IPS DF 6.9 (cell line): Measurements from ENCODE around the gene ZNF319.

Source experiments
- DNase-seq: peaks from one replicate; pipeline ENCODE4 v3.0.0-alpha.2; 2013; ENCODE audit warnings: low read depth, low spot score
- H3K27ac ChIP-seq: one replicate; pipeline ENCODE4 v1.5.1; 2013; ENCODE audit warnings: low read length, control low read depth
- H3K27me3 ChIP-seq: 2 replicates; pipeline ENCODE4 v1.6.1; 2013; ENCODE audit warnings: mild to moderate bottlenecking, low read length; ENCODE audit not compliant: control insufficient read depth, insufficient read depth
- H3K36me3 ChIP-seq: 2 replicates; pipeline ENCODE4 v1.6.1; 2013; ENCODE audit warnings: low read length; ENCODE audit not compliant: control insufficient read depth, insufficient read depth
- H3K4me1 ChIP-seq: 2 replicates; pipeline ENCODE4 v1.6.1; 2013; ENCODE audit warnings: low read length; ENCODE audit not compliant: control insufficient read depth, insufficient read depth
- H3K4me3 ChIP-seq: 2 replicates; pipeline ENCODE4 v1.5.1; 2013; ENCODE audit warnings: mild to moderate bottlenecking, low read length
- H3K9me3 ChIP-seq: 2 replicates; pipeline ENCODE4 v1.6.1; 2013; ENCODE audit warnings: low read length, inconsistent platforms; ENCODE audit not compliant: control insufficient read depth, insufficient read depth
- WGBS: extraction: QIAGEN DNeasy Blood & Tissue Kit; methylation state at CpG from one replicate; pipeline ENCODE4 v1.1.7; 2013; ENCODE audit warnings: mixed read lengths, missing lambda C conversion rate; ENCODE audit not compliant: insufficient read length, insufficient coverage; 5-methylcytosine and 5-hydroxymethylcytosine counted together

The ZNF319 gene

GRCh38 chr16:58036943-58037342 is 36.5 kb upstream of the ZNF319 start:
- no CpG with 5 or more reads among the region's 6 CpGs for WGBS
- peaks cover 4% of the 10 kb centered on the region; the same call in 1 of the 2 replicates for H3K4me1 ChIP-seq

GRCh38 chr16:58035356-58036170 is 35.1 kb upstream of the ZNF319 start:
- Histone ChIP-seq H3K36me3 (peaks cover 5% of the 10 kb centered on the region), H3K4me1 (peaks cover 4% of the 10 kb centered on the region; the same call in 1 of the 2 replicates), H3K9me3 (no peaks in the 10 kb centered on the region), H3K4me3 (no peak overlapping the region), H3K27ac (no peak overlapping the region), H3K27me3 (no peaks in the 10 kb centered on the region)
- no CpG with 5 or more reads among the region's 14 CpGs for WGBS
- no peak for DNase-seq

More at GRCh38 chr16:58036943-58037342, 36.5 kb upstream of the ZNF319 start:
- Histone ChIP-seq H3K36me3 (peaks cover 10% of the 10 kb centered on the region), H3K27me3 (no peaks in the 10 kb centered on the region), H3K4me3 (no peak overlapping the region), H3K9me3 (no peaks in the 10 kb centered on the region), H3K27ac (no peak overlapping the region)
- DNase-seq, result no peak

GRCh38 chr16:58034774-58035173 is 34.3 kb upstream of the ZNF319 start:
- H3K9me3 ChIP-seq, result no peaks in the 10 kb centered on the region
- H3K4me3 ChIP-seq, result no peak overlapping the region
- no peak for DNase-seq
- peaks cover 4% of the 10 kb centered on the region; the same call in 1 of the 2 replicates for H3K4me1 ChIP-seq
- H3K36me3 ChIP-seq, result 0 out of 2 replicates have a peak, but pooled peaks cover 3% of the 10 kb centered on the region
- WGBS, result no CpG with 5 or more reads among the region's 11 CpGs
- H3K27ac ChIP-seq, result no peak overlapping the region
- H3K27me3 ChIP-seq, result no peaks in the 10 kb centered on the region

GRCh38 chr16:58034128-58034685 is 33.7 kb upstream of the ZNF319 start:
- Histone ChIP-seq H3K27ac (no peak overlapping the region), H3K27me3 (no peaks in the 10 kb centered on the region), H3K4me3 (no peak overlapping the region), H3K9me3 (no peaks in the 10 kb centered on the region), H3K4me1 (peaks cover 5% of the 10 kb centered on the region), H3K36me3 (0 out of 2 replicates have a peak, but pooled peaks cover 2% of the 10 kb centered on the region)
- no CpG with 5 or more reads among the region's 14 CpGs for WGBS
- no peak for DNase-seq

- H3K27ac ChIP-seq, result no peak overlapping the region
- H3K4me1 ChIP-seq, result peaks cover 16% of the 10 kb centered on the region
- no peaks in the 10 kb centered on the region for H3K27me3 ChIP-seq
- WGBS, result no CpG with 5 or more reads among the region's 15 CpGs
- no peaks in the 10 kb centered on the region for H3K9me3 ChIP-seq
- no peak for DNase-seq
- no peaks in the 10 kb centered on the region for H3K36me3 ChIP-seq
- no peak overlapping the region for H3K4me3 ChIP-seq
These were observed 32.3 kb upstream of the ZNF319 start for GRCh38 chr16:58032710-58033293.

GRCh38 chr16:58031016-58031800 is 30.7 kb upstream of the ZNF319 start:
- WGBS, result no CpG with 5 or more reads among the region's 14 CpGs
- no peak for DNase-seq
- H3K4me3 ChIP-seq, result no peak overlapping the region
- no peaks in the 10 kb centered on the region for H3K27me3 ChIP-seq
- no peak overlapping the region for H3K27ac ChIP-seq
- peaks cover 17% of the 10 kb centered on the region for H3K4me1 ChIP-seq
- H3K36me3 ChIP-seq, result no peaks in the 10 kb centered on the region
- H3K9me3 ChIP-seq, result no peaks in the 10 kb centered on the region

GRCh38 chr16:58030136-58030840 is 29.8 kb upstream of the ZNF319 start:
- Histone ChIP-seq H3K27ac (no peak overlapping the region), H3K36me3 (no peaks in the 10 kb centered on the region), H3K27me3 (no peaks in the 10 kb centered on the region), H3K4me1 (peaks cover 17% of the 10 kb centered on the region), H3K9me3 (no peaks in the 10 kb centered on the region), H3K4me3 (no peak overlapping the region)
- no CpG with 5 or more reads among the region's 11 CpGs for WGBS
- no peak for DNase-seq

GRCh38 chr16:58029410-58029809 is 28.9 kb upstream of the ZNF319 start:
- Histone ChIP-seq H3K4me1 (peaks cover 17% of the 10 kb centered on the region), H3K4me3 (no peak overlapping the region), H3K9me3 (no peaks in the 10 kb centered on the region), H3K36me3 (no peaks in the 10 kb centered on the region), H3K27me3 (no peaks in the 10 kb centered on the region), H3K27ac (no peak overlapping the region)
- DNase-seq, result no peak
- WGBS, result no CpG with 5 or more reads among the region's 2 CpGs

- Histone ChIP-seq H3K27me3 (no peaks in the 10 kb centered on the region), H3K4me3 (no peak overlapping the region), H3K9me3 (no peaks in the 10 kb centered on the region), H3K36me3 (no peaks in the 10 kb centered on the region), H3K27ac (no peak overlapping the region), H3K4me1 (peaks cover 17% of the 10 kb centered on the region)
- no peak for DNase-seq
- WGBS, result no CpG with 5 or more reads among the region's 6 CpGs
These were observed 28.1 kb upstream of the ZNF319 start for GRCh38 chr16:58028541-58029070.
